ENCODE results near the gene B4GALT2. TPM values are rescaled to one million over a fixed set of nuclear protein-coding genes. Genes with fewer than 3 reads are reported as not detected.

The B4GALT2 gene
- total and polyA plus RNA-seq, 9 of the 15 experiments (the other 6 are each of a cell fraction or from before 2014, with no cell fraction given): 1.3 to 86.8 (median 43.8) TPM

- TF ChIP-seq CBX5 (IDR thresholded peaks at IDR 0.05; ENCODE audit: borderline replicate concordance, low read depth) (no peak), TGIF2 (CRISPR knock-in tag; IDR thresholded peaks at IDR 0.05) (no peak), TEAD1 (CRISPR knock-in tag; IDR thresholded peaks at IDR 0.05) (peak in 1 of 2 experiments; percentile 42; a peak in 1 of 4 replicates), CTBP1 (IDR thresholded peaks at IDR 0.05; ENCODE audit: borderline replicate concordance) (peak; percentile 53; the same call in 1 of the 2 replicates), PML (IDR thresholded peaks at IDR 0.05; ENCODE audit: low read length) (no peak), TAF15 (IDR thresholded peaks at IDR 0.05; ENCODE audit: low read depth, low read length) (no peak), NR2F6 (CRISPR knock-in tag; IDR thresholded peaks at IDR 0.05) (no peak), NCOA2 (IDR thresholded peaks at IDR 0.05; ENCODE audit: partially characterized antibody in 2 of 2) (no peak), DNMT1 (IDR thresholded peaks at IDR 0.05) (no peak), HMGXB4 (CRISPR knock-in tag; IDR thresholded peaks at IDR 0.05) (no peak), NR0B1 (IDR thresholded peaks at IDR 0.05; ENCODE audit: partially characterized antibody) (no peak), ZBTB49 (CRISPR knock-in tag; IDR thresholded peaks at IDR 0.05; ENCODE audit: borderline replicate concordance) (0 out of 2 replicates have a peak, but pooled peaks have one; percentile 15), FIP1L1 (IDR thresholded peaks at IDR 0.05; ENCODE audit: low read depth, low read length, poor library complexity, severe bottlenecking) (no peak), NEUROD1 (IDR thresholded peaks at IDR 0.05; ENCODE audit: borderline replicate concordance, low read depth, low read length, partially characterized antibody) (no peak), BHLHE40 (IDR thresholded peaks at IDR 0.05; ENCODE audit: low read length) (no peak), POLR2B (IDR thresholded peaks at IDR 0.05; ENCODE audit: low read depth, partially characterized antibody) (no peak), U2AF2 (optimal IDR thresholded peaks at IDR 0.05; ENCODE audit: low read depth, low read length) (no peak), SAFB2 (IDR thresholded peaks at IDR 0.05; ENCODE audit: borderline replicate concordance, low read depth, low read length, severe bottlenecking) (no peak), KAT8 (IDR thresholded peaks at IDR 0.05; ENCODE audit: low read depth) (no peak), FOXA3 (CRISPR knock-in tag; conservative IDR thresholded peaks at IDR 0.05 in 1 of 2, IDR thresholded peaks at IDR 0.05 in 1 of 2) (no peak), CEBPB (tag; IDR thresholded peaks at IDR 0.05) (no peak)
These were observed 44.7 kb upstream of the B4GALT2 start (continued) for GRCh38 chr1:43934101-43934985.

All from K562 (cell line).